ENCODE measurements around the gene TRPM3.

DNA sequence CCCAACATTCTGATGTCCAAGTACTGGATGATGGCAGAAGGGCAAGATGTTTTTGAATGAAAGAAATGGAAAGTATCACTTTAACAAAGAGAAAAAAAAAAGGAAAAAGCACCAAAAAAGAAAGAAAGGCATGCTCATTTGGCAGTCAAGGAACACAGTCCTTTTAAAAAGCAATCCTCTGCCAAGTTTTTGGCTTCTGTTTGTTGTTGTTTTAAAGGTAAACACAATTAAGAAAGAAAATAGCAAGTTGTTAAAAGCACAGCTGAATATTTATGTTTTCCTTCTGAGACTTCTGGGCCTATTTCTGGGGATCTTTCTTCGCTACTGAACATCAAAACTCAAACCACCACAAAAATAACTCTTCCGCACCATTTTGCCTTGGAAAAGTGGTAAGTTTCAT is 162.1 kb downstream of the TRPM3 start:
- TF ChIP-seq, protein P1, sequence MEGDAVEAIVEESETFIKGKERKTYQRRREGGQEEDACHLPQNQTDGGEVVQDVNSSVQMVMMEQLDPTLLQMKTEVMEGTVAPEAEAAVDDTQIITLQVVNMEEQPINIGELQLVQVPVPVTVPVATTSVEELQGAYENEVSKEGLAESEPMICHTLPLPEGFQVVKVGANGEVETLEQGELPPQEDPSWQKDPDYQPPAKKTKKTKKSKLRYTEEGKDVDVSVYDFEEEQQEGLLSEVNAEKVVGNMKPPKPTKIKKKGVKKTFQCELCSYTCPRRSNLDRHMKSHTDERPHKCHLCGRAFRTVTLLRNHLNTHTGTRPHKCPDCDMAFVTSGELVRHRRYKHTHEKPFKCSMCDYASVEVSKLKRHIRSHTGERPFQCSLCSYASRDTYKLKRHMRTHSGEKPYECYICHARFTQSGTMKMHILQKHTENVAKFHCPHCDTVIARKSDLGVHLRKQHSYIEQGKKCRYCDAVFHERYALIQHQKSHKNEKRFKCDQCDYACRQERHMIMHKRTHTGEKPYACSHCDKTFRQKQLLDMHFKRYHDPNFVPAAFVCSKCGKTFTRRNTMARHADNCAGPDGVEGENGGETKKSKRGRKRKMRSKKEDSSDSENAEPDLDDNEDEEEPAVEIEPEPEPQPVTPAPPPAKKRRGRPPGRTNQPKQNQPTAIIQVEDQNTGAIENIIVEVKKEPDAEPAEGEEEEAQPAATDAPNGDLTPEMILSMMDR (conservative IDR thresholded peaks at IDR 0.05 in 1 of 2, IDR thresholded peaks at IDR 0.05 in 1 of 2; ENCODE audit: extremely low read depth in 1 of 2, insufficient read depth in 1 of 2, low read depth in 1 of 2, low read length in 2 of 2): no peak
- TF ChIP-seq EZH2 (IDR thresholded peaks at IDR 0.05; ENCODE audit: borderline replicate concordance, low read length): no peak
